Stimulated activated CD4-positive, alpha-beta T cell treated with anti-CD3 and anti-CD28 coated beads, Interleukin-2, amount 100 ng/mL, for 48 hours (primary cell): ENCODE measurements around the gene ALPI.

Source experiments
- DNase-seq, 2 donors: peaks; one replicate each; pipeline ENCODE4 v3.0.0-alpha.2; 2020

The ALPI gene

DNA sequence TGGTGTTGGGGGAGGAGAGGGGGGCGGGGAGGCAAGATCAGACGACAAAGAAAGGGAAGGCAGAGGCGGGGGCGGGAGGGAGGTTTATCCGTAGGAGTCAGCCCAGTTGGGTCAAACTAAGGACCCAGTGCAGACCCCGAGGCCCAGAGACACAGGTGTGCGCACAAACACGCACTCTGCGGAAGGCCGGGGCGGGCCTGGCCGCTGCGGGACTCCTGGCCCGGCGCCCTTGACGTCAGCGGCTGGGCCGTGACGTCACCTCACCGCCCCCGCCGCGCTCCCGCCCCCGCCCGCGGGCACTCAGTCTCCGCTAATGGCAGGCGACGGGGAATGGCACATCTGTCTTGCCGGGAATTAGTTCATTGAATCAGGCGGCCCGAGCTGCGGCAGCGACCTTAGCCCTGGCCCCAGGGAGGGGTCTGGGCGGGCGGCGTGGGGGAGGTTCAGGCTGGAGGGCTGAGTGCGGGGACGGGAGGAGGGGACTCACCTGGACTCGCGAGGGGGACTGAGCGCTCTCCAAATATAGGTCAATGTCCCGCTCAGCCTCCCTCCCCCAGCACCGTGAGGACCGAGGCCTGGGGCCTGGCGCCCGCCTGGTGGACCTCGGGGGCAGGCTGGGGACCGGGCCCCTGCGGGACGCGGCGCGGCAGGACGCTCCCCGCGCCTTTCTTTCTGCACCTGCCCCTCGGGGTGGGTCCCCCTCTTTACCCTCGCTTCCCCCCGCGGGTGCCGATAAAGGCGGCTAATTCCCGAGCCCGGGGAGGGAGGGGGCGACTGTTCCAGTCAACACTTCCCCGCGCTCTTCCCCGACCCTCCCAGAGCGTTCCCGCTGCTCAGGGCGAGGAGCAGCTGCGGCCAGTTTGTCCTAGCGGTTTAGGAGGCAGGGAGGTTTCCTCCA, 47.2 kb downstream of the ALPI start:
- DNase-seq = peak; percentile 21 to 34

GRCh38 chr2:232503809-232504323, 47.9 kb downstream of the ALPI start:
- no peak for DNase-seq

DNA sequence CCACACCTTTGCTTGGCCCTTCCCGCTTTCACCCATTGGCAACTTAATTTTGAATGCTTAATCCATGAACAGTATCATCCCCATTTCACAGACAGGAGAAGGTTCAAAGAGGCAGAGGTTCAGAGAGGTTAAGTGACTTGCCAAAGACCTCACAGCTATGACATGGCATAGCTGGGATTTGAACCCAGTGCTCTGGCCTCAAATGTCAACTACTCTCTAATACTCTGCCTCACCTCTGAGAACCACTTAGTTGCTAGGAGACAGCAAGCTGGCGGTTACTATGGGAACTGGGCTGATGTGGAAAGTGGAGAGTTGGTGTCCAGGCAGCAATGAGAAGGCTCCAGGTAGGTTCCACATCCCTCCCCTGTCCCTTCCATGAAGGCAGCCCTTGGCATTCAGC, 48.5 kb downstream of the ALPI start:
- DNase-seq = no peak

DNA sequence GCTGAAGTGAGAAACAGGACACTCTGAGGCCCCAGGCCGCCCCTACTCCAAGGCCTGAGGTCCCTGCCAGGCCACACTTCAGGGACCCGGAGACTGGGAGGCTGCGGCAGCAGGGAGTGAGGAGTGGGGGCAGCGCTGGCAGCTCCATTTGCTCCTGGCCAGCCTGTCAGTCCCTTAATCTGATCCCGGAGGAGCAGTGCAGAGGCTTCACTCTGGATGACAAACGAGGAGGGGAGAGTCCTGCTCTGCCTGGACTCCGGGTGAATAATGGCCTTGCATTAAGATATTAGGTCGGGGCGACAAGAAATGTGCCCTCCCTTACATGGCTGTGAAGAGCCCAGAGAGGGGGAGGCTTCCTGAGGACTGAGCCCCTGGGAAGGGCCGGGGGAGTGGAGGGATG, 49.9 kb downstream of the ALPI start:
- DNase-seq = no peak

GRCh38 chr2:232506709-232507108, 50.8 kb downstream of the ALPI start:
- DNase-seq = no peak

DNA sequence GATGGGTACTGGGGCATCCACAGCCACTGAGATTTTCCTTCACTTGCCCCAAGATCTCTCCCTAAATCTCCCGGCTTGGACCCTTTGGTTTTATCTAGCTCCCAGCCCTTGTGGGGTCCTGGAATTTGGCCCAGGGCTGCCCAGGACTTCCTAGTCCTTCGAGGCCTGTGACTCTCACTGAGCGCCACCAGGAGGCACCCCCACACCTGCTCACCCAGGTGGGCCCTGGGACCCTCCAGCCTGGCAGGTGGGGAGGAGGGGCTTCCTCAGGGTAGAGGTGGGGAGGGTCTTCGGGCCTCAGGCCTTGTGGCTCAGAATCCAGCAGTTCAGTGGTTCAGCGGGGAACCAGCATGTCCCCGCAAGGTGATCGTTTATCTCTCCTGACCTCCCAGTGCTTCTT, 52.3 kb downstream of the ALPI start:
- DNase-seq = no peak
